Measurements from ENCODE around the gene OSBP2.

Gene OSBP2

GRCh38 chr22:30884211-30885000, 189.7 kb downstream of the OSBP2 start:
- DNase-seq = no peak

- DNase-seq = no peak
These were observed 190.3 kb downstream of the OSBP2 start for GRCh38 chr22:30885001-30885366.

GRCh38 chr22:30885591-30885990, 190.9 kb downstream of the OSBP2 start:
- no peak for DNase-seq

DNA sequence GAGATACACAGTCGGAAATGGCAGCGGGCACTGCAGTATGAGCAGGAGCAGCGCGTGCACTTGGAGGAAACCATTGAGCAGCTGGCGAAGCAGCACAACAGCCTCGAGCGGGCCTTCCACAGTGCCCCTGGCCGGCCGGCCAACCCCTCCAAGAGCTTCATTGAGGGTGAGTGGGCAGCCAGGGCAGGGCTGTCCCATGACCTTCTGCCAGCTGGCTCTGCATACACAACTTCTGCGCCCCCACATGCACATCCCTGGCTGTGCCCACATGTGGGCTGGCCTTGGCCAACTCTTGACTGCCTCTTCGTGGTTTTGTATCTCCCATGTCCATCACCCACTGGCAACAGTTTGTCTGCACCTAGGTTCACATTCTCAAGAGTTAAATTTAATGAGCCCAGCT, 192.8 kb downstream of the OSBP2 start:
- no peak for DNase-seq

- DNase-seq = no peak
These were observed 193.2 kb downstream of the OSBP2 start for GRCh38 chr22:30887861-30888260.

DNA sequence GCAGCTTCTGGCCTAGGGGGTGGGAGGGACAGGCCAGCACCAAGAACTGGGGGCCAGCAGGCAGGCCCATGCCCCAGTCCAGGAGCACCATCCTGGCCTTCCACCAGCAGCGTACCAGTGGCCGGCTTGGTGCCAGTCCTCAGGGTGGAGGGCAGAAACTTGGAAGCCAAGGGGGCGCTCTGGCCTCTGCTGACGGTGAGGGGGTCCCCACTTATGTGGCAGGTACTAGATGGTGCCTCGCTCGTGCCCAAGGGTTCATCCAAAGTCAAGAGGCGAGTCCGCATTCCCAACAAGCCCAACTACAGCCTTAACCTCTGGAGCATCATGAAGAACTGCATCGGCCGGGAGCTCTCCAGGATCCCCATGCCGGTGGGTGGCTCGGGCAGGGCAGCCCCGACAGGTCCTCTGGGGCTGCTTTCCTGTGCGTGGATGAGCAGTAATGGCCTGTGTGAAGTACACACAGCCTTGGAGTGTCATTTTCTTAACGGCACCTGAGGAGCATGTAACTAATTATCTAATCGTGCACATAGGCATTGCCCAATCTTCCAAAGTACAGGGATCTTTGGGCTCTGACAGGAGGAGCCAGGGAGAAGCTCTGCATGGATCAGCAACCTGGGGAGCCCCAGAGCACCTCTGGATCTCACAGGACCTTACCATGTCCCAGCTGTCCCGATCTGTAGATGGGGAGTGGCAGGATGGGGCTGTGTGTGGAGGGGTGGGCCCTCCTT, 194.8 kb downstream of the OSBP2 start:
- DNase-seq = no peak

DNA sequence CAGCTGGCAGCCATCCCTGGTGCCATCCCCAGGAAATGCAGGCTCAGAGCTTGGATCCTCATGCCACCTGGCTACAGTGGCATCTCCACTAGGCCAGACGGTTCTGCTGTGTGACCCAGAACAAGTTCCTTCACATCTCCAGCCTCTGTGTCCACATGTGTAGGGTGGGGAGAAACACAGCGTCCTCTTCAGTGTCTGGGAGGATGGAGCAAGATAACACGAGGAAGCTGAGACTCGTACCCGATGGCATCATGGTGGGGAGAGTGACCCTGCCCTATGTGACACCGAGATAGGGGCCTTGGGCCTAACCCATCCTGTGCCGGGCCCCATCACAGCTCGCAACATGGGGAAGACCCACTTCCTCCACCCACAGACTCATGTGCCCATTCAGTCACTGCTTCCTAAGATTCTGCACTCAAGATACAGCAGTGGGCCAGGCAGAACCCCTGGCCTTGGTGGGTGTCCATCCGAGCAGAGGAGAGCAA, 195.4 kb downstream of the OSBP2 start:
- DNase-seq = no peak

- peak; percentile 39 for DNase-seq
These were observed 196.2 kb downstream of the OSBP2 start for GRCh38 chr22:30890686-30891442.

DNA sequence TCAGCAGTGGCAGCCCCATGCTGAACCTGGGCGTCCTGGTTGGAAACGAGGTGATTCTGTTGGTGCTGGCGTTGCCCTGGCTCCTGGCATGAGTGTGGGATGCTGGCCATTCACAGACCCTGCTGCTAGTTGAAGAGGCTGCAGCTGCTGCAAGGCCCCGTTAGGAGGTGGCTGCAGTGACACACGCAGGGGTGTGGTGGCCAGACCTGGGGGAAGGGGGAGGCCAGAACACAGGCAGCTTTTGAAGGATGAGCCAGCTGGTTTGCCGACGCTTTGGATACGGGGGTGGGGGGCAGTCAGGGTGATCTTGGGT, 196.7 kb downstream of the OSBP2 start:
- no peak for DNase-seq

DNA sequence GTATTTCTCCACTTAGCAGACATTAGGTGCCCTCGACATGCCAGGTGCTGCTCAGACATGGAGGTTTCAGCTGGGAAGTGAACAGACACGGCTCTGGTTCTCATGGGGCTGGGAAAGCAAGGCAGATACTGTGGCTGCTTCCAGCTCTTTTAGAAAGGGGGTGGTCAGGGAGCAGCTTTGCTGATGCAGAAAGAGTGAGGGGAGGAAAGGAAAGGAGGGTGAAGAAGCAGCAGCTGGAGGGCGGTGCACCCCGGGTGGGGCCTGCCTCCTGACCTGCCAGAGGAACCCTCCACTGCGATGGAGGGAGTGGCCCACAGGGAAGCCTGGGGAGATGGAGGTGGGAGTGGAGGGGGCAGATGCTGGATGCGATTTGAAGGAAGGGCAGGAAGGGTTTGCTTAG, 197.1 kb downstream of the OSBP2 start:
- DNase-seq = no peak

GRCh38 chr22:30892286-30892685, 197.6 kb downstream of the OSBP2 start:
- DNase-seq = no peak

DNA sequence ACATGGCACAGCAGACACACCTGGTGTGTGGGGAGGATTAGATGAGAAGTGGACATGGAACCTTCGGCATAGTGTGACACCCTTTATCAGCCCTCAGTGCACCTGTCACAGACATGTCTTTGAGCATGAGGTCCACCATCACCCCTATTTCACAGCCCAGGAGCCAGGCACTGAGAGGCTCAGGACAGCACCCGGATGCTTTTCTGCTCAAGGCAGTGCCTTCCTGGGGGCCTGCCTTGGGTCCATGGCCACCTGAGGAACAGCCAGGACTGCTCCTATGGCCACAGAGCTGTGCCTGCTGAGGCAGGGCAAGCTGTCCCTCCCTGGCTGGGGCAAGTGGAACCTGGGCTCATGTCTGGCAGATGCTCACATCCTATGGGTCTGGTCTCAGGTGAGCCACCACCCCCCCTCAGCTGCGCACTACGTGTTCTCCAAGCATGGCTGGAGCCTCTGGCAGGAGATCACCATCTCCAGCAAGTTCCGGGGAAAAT, 198.1 kb downstream of the OSBP2 start:
- no peak for DNase-seq

DNA sequence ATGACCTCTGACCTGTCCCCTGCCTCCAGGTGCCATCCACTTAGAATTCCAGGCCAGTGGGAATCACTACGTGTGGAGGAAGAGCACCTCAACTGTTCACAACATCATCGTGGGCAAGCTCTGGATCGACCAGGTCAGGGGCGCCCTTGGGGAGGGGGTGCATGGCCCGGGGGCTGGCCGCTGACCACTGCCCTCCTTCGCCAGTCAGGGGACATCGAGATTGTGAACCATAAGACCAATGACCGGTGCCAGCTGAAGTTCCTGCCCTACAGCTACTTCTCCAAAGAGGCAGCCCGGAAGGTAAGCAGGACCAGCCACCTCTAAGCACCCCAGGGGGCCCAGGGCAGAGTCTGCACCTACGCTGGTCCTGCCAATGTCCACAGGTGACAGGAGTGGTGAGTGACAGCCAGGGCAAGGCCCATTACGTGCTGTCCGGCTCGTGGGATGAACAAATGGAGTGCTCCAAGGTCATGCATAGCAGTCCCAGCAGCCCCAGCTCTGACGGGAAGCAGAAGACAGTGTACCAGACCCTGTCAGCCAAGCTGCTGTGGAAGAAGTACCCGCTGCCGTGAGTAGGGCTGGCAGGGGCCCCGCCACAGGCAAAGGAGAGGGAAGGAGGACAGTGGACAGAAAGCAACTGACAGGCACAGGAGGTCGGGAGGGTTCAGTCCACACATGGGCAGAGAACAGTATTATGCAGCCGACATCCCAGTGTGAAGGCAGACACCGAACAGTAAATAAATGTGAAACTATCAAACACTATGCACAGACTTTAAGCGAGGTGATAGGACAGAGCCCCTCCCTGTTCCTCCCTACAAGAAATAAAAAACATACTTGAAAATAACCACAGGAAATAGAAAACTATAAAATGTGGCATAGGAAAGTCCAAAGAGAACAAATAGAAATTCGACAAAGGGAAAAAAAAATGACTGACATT, 199.0 kb downstream of the OSBP2 start:
- no peak for DNase-seq

- no peak for DNase-seq
These were observed 199.7 kb downstream of the OSBP2 start for GRCh38 chr22:30894371-30894740.

DNA sequence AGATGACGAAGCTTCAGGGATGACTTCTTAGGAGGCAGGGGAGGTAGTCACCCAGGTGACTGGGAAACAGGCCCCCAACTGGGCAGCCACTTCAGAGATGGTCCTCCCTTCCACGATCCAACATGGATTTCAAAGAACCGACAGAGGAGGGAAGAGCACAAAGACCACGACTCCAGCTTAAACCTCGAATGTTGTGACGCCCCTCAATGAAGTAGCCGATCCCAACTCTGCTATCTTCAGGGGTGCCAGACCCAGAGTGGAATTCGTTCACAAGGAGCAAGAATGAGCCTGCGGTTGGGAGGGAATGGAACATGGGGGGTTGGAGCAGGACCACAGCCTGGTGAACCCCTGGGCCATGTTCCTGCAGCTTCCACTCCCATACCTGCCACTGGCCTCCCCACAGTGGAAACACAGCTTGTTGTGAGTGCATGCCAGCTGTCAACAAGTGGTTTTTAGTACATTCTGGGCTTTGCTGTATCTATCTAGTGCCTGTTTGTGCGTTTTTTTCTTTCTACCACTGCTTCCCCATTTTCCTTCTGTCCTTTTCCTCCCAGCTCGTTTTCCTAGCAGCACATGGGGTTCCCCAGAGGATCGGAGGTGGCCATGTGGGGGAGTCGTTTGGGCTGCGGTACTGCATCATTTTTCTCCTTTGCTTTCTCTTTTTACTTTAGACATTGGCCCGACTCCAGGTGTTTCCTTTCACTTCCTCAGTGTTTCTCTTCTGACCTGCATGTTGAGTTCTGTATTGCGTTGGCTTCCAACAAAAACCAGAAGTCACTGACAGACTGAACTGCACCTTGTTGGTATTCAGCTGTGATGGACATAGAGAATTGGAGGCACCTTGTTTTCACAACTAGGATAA, 208.1 kb downstream of the OSBP2 start:
- DNase-seq = no peak

GRCh38 chr22:30903876-30904460, 209.3 kb downstream of the OSBP2 start:
- DNase-seq = no peak

DNA sequence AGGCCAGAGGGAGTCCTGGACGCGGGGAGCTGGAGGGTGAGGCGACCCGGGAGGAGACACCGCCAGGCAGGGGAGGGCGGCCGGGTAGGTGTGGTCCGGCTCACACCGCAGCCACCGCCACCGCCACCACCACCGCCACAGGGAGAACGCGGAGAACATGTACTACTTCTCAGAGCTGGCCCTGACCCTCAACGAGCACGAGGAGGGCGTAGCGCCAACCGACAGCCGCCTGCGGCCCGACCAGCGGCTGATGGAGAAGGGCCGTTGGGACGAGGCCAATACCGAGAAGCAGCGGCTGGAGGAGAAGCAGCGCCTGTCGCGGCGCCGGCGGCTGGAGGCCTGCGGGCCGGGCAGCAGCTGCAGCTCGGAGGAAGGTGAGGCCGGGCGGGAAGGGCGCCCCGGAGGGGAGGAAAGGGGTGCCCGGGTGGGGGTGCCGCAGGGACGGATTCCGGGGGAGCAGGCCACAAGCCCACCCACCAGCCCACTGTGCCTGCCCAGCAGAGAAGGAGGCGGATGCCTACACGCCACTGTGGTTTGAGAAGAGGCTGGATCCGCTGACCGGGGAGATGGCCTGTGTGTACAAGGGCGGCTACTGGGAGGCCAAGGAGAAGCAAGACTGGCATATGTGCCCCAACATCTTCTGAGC, 211.1 kb downstream of the OSBP2 start:
- no peak for DNase-seq

DNA sequence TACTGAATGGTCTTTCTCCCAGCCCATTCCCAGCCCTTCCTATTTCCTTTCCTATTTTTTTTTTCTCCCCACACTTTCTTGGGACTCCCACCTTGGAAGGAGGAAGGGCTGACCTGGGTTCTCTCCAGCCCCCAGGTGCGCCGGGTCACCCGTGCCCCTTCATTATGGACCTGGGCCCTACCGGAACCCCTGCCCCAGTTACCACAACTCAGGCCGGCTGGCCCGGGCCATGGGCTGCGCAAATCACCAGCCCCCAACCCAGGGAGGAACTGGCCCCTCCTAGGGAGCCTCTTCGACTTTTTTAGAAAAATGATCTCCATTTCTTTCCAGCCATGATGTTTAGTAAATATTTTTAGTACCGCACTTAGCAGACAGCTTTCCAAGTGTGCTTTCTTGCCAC, 211.7 kb downstream of the OSBP2 start:
- DNase-seq = no peak

DNA sequence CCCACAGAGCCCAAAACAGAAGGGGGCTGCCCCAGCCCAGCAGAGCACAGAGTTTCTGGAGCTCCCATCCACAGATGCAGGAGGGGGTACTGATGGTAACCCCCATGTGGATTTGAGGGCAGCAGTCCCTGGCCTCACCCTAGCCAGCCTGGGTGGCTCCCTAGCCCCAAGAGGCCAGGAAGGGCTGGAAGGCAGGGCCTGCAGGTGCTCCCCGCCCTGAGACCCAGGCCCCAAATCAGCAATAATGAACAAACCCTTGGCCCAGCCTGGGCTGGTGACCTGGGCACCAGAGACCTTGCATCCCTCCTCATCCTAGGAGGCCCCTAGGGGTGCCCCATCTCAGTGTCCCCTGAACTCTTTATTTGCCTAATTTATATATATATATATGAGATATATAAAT, 212.3 kb downstream of the OSBP2 start:
- DNase-seq = no peak

DNA sequence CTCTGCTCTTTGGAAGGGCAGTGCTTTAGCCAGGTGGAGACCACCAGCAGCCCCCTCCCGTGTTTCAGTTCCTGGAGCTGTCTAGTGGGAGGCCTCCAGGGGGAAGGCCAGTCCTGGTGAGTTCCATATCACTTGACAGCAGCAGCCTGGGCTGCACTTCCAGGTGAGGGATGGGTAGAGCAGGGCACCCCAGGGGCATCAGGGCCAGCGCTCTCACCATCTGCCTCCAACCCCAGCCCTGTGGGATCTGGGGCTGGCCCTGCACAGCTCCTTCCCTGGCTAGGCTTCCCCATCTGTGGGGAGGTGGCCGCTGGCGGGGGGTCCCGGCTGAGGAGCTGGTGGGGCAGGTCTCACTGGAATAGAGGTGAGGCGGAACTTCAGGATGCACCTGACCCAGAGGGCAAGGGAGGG, 213.4 kb downstream of the OSBP2 start:
- DNase-seq = no peak

DNA sequence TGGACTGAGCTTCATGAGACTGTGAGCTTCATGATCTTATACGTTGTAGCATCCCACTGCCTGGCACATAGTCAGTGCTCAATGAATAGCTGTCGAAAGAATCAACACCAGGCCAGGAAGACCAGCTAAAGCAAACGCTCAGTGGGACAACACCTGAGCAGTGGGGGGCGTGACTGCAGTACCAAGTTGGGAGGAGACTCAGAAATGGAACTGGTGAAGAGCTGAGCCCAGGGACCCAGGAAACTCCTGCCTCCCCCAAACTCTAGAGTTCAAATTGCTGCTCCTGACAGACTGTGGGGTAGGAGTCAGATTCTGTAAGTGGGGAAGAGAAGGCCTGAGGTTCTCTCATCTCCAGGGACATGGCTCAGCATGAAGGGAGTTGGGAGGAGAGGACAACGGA, 214.6 kb downstream of the OSBP2 start:
- no peak for DNase-seq

All from activated naive CD4-positive, alpha-beta T cell treated with anti-CD3 and anti-CD28 coated beads, Interleukin-2, amount 50 U/mL, for 16 hours (primary cell).